Left renal pelvis (tissue), 4 donors: ENCODE data around the gene PLAAT5. TPM values are rescaled to one million over a fixed set of nuclear protein-coding genes. Genes with fewer than 3 reads are reported as not detected.

Experiments
- polyA plus RNA-seq, 4 donors: library from polyadenylated mRNA; unstranded; fragments of 120-200 nt; gene quantifications; one replicate each; pipeline ENCODE4 v1.2.1, GENCODE V29; 2013; ENCODE audit not compliant: insufficient read length in 4 of 4

The PLAAT5 gene
- polyA plus RNA-seq, 4 donors, result 0.50 to 10.9 (median 0.95) TPM

Other genes starting within 250 kb of the PLAAT5 start
- gene SLC22A25, start 247.6 kb downstream of the PLAAT5 start, polyA plus RNA-seq, result under 1 TPM in 2 of 4 donors, not detected in 2; 0.06 to 0.23 TPM
- gene SLC22A9, start 121.4 kb downstream of the PLAAT5 start, polyA plus RNA-seq, result under 1 TPM in 2 of 4 donors, not detected in 2; 0.11 to 0.59 TPM
- gene LGALS12, start 14.9 kb upstream of the PLAAT5 start, polyA plus RNA-seq, result 1 to 10 TPM in 1 of 4 donors, under 1 TPM in 3; 0.09 to 6.8 (median 0.24) TPM
- gene PLAAT4, start 45.6 kb upstream of the PLAAT5 start, polyA plus RNA-seq, result 10 to 100 TPM; 10.2 to 19.9 (median 12.1) TPM
- under 1 TPM in 3 of 4 donors, not detected in 1; 0.30 to 0.73 (median 0.34) TPM for gene PLAAT2, start 72.2 kb upstream of the PLAAT5 start, polyA plus RNA-seq
- gene PLAAT3, start 123.3 kb upstream of the PLAAT5 start, polyA plus RNA-seq, result 10 to 100 TPM in 3 of 4 donors, 1 to 10 TPM in 1; 9.4 to 23.0 (median 13.2) TPM
- 10 to 100 TPM; 17.3 to 34.6 (median 21.8) TPM for gene ATL3, start 180.2 kb upstream of the PLAAT5 start, polyA plus RNA-seq
- 100 to 1,000 TPM; 122 to 198 (median 183) TPM for gene RTN3, start 190.3 kb upstream of the PLAAT5 start, polyA plus RNA-seq